ENCODE data around the gene TRIM17.

- TF ChIP-seq POLR2AphosphoS5 (IDR thresholded peaks at IDR 0.05), result no peak
- TF ChIP-seq CTCF (IDR thresholded peaks at IDR 0.05; ENCODE audit: poor library complexity, severe bottlenecking), result no peak
- no peak for TF ChIP-seq EP300 (conservative IDR thresholded peaks at IDR 0.05; ENCODE audit: poor library complexity, severe bottlenecking)
- TF ChIP-seq MXI1 (conservative IDR thresholded peaks at IDR 0.05; ENCODE audit: poor library complexity, severe bottlenecking), result no peak
- TF ChIP-seq EZH2 (IDR thresholded peaks at IDR 0.05; ENCODE audit: borderline replicate concordance, insufficient read depth, low read length, poor library complexity, severe bottlenecking), result no peak
- TF ChIP-seq REST (IDR thresholded peaks at IDR 0.05; ENCODE audit: borderline replicate concordance), result no peak
- no peak for TF ChIP-seq RAD21 (conservative IDR thresholded peaks at IDR 0.05)
- no peak for TF ChIP-seq TAF1 (IDR thresholded peaks at IDR 0.05; ENCODE audit: low read depth)
These were observed 41.7 kb downstream of the TRIM17 start for GRCh38 chr1:228374711-228375577.
